GM21619 (cell line): ENCODE data around the gene HS3ST2.
"Not testable (repeated sequence)": the region's sequence is repeated elsewhere in the genome, so short reads cannot be mapped to it uniquely, and the experiment has no call there.

Source experiments
- ATAC-seq: cut with Tn5 transposase; IDR thresholded peaks from one replicate; pipeline ENCODE4 v1.9.1; 2021; ENCODE audit not compliant: unreplicated experiment

The HS3ST2 gene

GRCh38 chr16:22874394-22874793 lies 60.4 kb downstream of the HS3ST2 start:
- ATAC-seq: no peak

- ATAC-seq: no peak
Measured at GRCh38 chr16:22878955-22879354, 65.0 kb downstream of the HS3ST2 start.

GRCh38 chr16:22879466-22879865 lies 65.5 kb downstream of the HS3ST2 start:
- ATAC-seq: no peak

- ATAC-seq: no peak
Measured at GRCh38 chr16:22882981-22883380, 69.0 kb downstream of the HS3ST2 start.

GRCh38 chr16:22885951-22886350 lies 72.0 kb downstream of the HS3ST2 start:
- no peak for ATAC-seq

- no peak for ATAC-seq
Measured at GRCh38 chr16:22886927-22887326, 73.0 kb downstream of the HS3ST2 start.

- no peak for ATAC-seq
Measured at GRCh38 chr16:22887445-22887844, 73.5 kb downstream of the HS3ST2 start.

GRCh38 chr16:22888791-22889190 lies 74.8 kb downstream of the HS3ST2 start:
- no peak for ATAC-seq

GRCh38 chr16:22890976-22891375 lies 77.0 kb downstream of the HS3ST2 start:
- ATAC-seq: no peak

- no peak for ATAC-seq
Measured at GRCh38 chr16:22897184-22897583, 83.2 kb downstream of the HS3ST2 start.

GRCh38 chr16:22898131-22898530 lies 84.2 kb downstream of the HS3ST2 start:
- no peak for ATAC-seq

GRCh38 chr16:22898874-22899348 lies 84.9 kb downstream of the HS3ST2 start:
- ATAC-seq: no peak

- ATAC-seq: not testable (repeated sequence)
Measured at GRCh38 chr16:22899567-22899966, 85.6 kb downstream of the HS3ST2 start.

GRCh38 chr16:22900863-22901262 lies 86.9 kb downstream of the HS3ST2 start:
- ATAC-seq: no peak

GRCh38 chr16:22901563-22901962 lies 87.6 kb downstream of the HS3ST2 start:
- ATAC-seq: no peak

GRCh38 chr16:22903716-22904115 lies 89.8 kb downstream of the HS3ST2 start:
- no peak for ATAC-seq

GRCh38 chr16:22912654-22913053 lies 98.7 kb downstream of the HS3ST2 start:
- no peak for ATAC-seq

- ATAC-seq: no peak
Measured at GRCh38 chr16:22915003-22915402, 101.0 kb downstream of the HS3ST2 start.

GRCh38 chr16:22923491-22923890 lies 109.5 kb downstream of the HS3ST2 start:
- ATAC-seq: no peak

GRCh38 chr16:22924492-22924891 lies 110.5 kb downstream of the HS3ST2 start:
- ATAC-seq: no peak

- ATAC-seq: no peak
Measured at GRCh38 chr16:22926105-22926751, 112.3 kb downstream of the HS3ST2 start.

- ATAC-seq: no peak
Measured at GRCh38 chr16:22927306-22927705, 113.3 kb downstream of the HS3ST2 start.

- no peak for ATAC-seq
Measured at GRCh38 chr16:22928882-22929435, 115.0 kb downstream of the HS3ST2 start.
